ENCODE measurements around the gene SHC1.

DNA sequence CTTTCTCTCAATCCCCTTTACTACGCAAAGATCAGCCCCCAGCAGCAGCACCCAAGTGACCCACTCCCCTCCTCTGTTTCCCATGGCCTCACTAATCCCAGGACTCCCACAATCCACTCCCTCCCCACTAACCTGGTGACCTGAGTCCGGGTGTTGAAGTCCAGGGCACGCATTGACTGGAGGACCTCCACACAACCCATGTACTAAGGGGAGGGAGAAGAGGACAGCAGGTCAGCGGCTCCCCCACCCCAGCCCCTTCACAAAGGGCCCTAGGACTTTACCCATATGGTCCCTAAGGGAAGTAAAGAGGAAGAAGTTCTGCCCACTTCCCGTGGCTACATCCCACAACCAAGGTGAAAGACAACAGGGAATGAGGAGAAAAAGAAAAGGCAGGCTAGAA is 1.3 kb downstream of the SHC1 start:
- TF ChIP-seq, protein P1, sequence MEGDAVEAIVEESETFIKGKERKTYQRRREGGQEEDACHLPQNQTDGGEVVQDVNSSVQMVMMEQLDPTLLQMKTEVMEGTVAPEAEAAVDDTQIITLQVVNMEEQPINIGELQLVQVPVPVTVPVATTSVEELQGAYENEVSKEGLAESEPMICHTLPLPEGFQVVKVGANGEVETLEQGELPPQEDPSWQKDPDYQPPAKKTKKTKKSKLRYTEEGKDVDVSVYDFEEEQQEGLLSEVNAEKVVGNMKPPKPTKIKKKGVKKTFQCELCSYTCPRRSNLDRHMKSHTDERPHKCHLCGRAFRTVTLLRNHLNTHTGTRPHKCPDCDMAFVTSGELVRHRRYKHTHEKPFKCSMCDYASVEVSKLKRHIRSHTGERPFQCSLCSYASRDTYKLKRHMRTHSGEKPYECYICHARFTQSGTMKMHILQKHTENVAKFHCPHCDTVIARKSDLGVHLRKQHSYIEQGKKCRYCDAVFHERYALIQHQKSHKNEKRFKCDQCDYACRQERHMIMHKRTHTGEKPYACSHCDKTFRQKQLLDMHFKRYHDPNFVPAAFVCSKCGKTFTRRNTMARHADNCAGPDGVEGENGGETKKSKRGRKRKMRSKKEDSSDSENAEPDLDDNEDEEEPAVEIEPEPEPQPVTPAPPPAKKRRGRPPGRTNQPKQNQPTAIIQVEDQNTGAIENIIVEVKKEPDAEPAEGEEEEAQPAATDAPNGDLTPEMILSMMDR (IDR thresholded peaks at IDR 0.05) = no peak
- no peak for TF ChIP-seq EZH2 (IDR thresholded peaks at IDR 0.05; ENCODE audit: borderline replicate concordance, insufficient read depth, low read depth, low read length, poor library complexity, severe bottlenecking)

Data from B cell (primary cell).